IPS DF 19.7 (cell line): ENCODE measurements around the gene CD46.

ENCODE experiments used
- DNase-seq: peaks from one replicate; pipeline ENCODE4 v3.0.0-alpha.2; 2013; ENCODE audit warnings: low read depth, low spot score

The CD46 gene

DNA sequence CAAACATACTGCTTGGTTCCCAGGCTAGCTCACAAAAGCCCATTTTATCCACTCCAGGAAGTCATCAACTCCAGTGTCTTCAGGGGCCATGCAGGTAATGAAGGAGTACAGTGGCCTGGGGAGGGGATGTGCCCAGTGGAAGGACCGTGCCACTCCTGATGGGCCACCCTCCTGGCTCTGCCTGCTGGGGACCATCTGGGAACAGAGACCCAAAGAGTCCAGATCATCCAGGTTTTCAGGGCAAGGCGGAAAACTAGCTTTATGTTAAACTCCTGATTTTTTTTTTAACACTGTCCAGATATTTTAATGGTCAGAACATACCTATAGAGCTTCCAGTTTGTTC lies 75.6 kb downstream of the CD46 start:
- no peak for DNase-seq

DNA sequence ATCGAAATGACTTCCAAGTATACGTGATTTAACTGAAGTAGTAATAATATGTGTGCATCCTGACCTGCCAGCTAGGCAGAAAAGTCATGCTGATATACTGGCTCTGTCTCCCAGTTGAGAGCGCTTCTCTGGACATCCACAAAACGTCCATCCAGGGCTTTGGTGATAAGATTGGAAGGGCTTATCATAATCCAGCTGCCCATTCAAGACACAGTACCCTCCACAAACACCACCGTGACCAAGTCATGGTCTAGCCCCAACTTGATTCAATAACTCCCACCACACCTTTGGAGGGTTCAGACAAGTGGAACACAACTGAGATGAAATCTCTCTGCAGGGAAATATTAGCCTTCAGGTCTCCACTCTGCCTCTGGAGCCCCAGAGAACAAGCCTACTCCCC lies 76.2 kb downstream of the CD46 start:
- DNase-seq: no peak

DNA sequence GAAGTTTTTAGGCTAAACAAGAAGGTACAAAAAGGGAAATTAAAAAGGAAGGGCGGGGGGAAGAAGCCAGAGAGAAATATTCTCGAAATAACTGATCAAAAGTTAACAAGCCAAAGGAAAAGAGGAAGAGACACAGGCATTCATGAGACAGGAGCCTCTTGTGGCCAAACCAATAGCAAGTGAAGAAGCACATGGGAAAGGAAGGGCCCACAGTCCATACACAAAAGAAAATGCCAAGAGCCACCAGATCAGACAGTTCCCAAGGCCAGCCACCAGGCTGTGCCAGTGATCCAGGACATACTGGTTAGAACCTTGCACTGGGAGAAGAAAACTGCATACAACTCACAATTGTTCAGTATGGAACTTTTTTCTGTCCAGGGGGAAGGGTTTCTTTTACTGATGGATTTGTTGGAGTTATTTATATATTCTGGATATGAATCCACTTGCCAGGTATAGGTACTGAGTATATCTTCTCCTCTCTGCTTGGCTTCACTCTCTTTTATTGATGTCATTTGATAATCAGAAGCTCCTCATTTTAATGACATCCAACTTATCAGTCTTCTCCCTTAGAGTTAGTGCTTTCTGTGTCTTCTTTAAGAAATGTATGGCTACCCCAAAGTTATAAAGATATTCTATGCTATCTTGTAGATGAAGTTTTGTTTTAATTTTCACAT lies 76.8 kb downstream of the CD46 start:
- DNase-seq: no peak

DNA sequence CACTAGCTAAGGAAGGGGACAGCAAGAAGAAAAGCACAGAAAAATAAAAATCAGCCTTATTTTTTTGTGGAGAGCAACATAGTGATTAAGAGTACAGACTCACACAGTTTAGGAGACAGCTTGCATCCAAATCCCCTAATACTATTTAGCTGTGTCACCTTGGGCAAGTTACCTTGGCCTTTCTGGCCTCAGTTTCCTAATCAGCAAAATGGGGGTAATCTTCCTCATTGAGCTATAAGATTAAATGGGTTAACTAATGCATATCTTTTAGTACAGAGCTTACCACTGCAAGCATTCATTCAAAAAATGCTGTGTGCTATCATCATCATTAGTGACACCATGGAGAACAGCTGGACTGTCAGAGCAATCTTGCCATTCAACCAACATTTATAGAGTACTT lies 77.7 kb downstream of the CD46 start:
- DNase-seq: no peak

DNA sequence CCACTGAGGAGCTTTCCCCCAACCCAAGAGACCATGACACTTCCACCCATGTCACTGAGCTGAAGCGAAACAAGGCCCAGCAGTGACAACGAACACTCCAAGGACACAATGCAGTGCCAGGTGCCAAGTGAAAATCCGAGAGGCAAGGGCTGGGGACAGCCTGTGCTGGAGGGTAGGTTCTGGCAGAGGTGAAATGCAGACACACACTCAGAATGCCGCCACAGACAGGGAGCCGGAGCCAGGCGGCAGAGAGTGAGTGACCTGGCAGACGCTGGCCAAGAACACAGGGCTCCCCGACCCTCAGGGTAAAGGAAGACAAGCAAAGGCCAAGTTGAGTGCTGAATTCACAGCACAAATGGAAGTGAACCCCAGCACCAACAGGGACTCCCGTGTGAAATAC lies 78.9 kb downstream of the CD46 start:
- no peak for DNase-seq

DNA sequence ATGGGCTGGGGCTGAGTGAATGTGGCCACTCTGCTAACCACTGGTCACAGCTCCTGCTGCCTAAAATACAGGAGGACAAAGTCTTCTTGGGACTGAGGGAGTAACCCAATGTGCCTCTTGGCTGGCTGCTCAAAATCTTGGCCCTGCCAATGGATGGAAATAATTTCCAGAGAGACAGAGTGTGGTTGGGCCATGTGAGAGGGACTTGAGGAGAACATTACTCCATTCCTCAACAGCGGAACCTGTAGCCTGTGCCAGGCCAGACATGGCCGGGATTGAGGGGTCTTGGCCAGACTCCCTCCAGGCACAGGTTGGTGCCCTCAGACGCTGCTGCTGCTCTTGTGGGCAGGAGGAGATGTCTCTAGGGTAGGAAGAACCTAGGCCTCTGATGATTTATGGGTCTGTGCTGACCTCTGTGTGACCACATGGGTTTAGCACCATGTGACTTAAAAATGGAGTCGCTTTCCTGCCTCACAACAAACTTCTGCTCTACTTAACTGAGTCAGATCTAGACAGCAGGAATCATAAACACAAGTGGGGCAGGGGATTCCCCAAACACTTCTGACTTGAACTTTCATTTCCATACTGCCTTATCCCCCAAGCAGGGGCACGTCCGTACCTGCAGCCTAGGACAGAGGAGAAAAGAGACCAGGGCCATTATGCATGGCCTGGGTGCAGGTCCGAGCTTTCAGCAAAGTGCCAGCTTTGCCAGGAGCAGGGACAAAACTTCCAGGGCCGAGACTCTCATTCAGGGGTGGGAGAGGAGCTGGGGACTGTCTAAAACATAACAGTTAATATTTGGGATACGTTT lies 79.9 kb downstream of the CD46 start:
- no peak for DNase-seq

DNA sequence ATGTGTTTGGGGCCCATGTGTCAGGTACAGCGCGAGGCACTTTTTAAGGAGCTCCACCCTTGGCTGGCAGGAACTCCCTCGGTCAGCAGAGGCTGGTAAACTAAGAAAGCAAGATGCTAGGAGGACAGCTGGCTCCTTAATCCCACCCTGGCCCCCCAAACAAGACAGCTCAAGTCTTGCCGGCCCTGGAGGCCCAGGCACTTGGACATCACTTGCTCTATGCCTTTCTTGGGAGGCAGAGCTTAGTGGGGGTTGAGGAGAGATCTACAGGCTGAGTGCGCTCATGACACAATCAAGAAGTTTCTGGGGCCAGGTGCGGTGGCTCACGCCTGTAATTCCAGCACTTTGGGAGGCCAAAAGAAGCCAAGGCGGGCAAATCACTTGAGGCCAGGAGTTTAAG lies 80.9 kb downstream of the CD46 start:
- DNase-seq: no peak

DNA sequence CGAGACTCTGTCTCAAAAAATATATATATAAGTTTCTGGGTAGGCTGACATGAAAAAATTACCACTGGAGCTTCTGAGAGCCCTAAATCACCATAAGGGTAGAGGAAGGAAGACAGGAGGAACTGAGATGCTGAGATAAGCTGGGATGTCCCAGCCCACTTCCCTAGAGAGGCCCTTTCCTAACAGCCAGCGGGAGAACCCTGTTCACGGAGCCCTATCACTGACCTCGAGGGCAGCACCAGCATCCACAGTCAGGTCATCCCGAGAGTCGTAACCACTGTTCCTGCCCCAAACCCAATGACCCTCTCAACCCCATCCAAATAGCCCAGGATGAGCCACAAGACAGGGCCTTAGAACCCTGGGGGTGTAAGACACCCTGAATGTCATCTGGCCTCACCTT lies 81.5 kb downstream of the CD46 start:
- no peak for DNase-seq

DNA sequence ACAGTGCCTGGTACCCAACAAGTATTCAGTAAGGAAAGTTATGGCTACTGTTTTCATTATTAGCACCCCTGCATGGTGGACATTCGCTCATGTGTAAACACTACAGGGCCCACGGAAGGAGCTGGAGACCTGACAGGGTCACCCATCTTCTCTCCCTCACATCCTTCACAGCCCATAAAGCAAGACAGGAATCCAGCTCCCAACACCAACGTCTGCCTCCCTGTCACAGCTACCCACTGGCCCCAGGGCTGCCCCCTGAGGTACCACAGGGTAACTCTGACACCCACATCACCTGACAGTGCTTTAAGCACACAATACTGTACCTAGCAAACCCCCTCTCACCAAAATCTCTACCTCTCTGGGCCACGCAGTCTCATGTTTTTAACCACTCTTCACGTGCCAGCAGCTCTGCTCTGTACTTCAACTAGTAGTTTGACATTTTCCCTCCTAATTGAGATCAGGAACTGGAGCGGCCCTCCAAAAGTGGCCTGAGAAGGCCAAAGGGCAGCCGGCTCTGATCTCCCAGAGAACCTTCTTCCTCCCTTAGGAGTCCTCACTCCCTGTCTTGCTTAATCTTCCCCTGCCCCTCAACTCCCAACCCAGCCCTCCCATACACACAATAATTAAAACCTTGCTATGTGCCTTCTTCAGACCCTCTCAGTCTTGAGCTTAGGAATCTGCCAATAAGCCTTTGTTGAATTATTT lies 82.3 kb downstream of the CD46 start:
- DNase-seq: no peak

DNA sequence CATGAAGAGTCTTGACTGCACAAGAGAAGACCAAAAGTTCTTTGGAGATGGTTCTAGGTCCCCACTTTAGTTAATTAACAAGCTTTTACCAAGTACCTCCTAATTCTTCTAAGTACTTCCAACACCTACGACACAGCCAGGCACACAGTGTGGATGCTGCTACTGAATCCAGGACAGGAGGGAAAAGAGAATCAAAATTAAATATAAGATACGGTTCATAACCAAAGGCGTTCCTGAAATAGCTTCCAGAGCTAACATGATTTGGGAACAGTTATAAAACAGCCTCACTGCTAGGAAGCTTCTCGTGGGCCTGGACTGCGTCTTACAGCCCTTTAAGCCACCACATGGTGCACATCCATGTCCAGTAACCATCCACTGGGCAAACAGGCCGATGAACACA lies 84.1 kb downstream of the CD46 start:
- no peak for DNase-seq

DNA sequence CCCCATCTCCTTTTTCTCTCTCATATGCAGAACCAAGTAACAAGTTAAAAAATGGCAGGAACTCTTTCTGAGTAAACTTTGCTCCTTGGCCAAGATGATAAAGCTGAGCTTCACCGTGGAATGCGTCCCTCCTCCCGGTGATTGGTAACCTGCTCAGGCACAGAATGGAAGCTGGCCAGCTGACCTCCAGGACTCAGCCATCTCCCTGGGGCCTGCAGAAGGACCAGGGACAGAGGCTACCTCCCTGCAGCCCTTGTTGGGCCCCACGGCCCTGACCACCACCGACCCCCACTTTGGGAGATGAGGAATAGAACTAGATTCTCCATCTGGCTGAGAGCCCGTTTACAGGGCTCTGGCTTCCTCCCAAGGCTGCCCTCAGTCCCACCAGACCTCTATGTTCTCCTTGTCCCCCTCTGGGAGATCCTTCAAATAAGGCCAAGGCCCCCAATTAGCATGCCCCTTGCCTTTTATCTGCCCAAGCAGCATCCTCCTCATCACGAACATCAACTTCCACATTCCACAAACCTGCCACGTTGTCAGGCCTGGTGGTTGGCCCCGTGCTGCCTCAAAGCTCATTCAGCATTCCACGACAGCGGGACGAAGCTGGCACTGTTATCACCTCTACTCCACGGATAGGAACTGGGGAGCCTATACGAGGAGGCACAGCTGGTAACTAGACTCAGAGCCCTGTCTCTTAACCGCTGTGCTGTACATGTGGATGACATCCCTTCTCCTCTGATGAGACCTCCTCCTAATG lies 84.9 kb downstream of the CD46 start:
- no peak for DNase-seq

DNA sequence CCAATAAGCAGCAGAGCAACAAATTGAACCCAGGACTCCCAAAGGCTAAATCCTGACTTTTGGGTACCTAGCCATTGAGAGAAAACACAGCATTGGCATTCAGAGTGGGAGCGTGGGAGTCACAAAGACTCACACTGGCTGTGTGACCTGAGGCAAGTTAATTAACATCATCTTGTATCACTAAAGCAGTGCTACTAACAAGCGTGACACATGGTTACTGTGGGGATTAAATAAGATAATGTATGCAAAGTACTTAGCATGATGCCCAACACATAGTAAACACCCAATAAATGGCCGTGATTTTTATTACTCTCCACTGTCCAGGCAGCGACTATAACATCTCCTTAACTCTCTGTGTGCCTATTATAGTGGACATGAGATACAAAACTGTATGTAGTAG lies 85.8 kb downstream of the CD46 start:
- no peak for DNase-seq

DNA sequence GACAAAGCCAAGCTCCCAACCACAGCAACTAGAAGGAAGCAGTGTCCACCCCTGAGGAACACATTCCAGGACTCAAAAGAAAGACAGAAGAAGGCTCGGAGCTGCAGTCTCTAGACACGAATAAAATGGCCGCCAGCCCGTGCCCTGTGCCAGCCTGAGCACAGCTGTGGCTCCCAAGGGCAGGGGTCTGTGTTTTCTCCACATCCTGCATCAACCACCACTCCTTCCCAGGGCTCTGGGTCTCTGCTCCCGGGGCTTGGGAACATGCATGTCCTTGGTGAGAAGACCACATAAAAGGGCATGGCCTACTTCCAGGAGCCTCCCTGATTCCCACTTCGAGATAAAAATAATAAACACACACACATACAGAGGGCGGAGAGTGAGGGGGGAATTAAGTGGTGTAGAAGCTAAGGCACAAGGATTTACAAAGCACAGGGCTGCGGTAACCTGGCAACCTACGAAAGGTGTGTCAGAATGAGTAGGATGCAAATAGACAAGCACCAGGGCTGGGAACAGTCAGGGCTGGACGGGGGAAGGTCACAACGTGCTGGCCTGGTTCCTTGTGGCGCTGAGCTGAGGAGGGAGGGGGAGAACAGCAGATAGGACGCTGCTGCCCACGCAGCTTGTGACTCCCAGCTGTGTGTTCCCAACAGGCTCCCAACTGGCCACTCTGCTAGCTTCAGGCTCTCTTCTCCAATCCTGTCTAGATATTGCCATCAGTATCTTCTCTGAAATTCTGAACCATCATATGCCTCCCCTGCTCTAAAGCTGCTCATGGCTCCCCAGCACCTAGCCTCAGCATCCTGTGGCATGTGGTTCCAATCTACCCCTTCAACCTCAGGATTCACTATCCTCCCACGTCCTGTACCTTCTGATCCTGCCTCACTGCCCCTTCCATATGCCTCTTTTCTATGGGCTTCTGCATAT lies 86.6 kb downstream of the CD46 start:
- no peak for DNase-seq

DNA sequence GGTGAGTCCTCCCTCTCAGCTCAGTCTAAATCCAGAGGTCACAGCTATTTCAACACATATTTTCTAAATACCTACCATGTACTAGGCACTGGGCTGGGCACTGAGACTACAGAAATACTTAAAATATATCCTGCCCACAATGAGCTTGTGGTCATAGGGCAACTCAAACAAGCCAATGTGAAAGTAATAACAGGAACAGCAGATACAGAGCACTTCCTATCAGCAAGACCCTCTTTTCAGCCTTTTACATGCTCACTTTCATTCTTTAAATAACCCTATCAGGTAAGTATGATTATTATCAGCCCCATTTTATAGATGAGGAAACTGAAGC lies 87.2 kb downstream of the CD46 start:
- no peak for DNase-seq

DNA sequence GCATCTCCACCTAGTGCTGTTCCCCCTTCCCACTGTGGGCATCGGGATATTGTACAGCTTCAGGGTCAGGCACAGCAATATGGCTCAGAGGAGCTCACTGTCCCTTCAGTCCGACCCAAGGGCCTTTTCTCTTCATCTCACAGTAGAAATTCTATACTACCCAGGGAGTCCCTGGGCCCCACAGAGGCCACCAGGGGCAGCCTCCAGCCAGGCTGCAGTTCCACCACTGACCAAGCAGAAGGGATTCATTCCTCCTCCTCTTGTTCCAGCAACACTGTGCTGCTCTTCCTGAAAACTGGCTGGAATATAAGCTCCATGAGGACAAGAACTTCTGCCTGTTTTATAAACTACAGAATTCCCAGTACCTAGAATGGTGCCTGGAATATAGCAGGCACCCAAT lies 88.5 kb downstream of the CD46 start:
- no peak for DNase-seq

DNA sequence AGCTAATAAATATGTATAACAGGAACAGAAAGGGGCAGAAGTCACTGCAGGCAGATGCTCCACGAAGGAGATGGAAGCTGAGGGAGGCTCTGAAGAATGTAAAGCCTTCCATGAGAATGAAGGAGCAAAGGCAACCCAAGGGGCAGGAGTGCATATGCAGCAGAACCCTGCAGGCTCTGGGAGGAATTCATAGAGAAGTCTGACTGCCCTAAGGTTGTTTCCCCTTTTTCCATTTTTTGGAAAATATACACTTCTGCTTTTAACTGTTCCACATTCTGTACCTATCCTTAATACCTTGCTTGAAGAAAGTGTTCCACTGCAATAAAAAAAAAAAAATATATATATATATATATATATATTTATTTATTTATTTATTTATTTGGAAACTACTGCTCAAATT lies 89.4 kb downstream of the CD46 start:
- DNase-seq: no peak

DNA sequence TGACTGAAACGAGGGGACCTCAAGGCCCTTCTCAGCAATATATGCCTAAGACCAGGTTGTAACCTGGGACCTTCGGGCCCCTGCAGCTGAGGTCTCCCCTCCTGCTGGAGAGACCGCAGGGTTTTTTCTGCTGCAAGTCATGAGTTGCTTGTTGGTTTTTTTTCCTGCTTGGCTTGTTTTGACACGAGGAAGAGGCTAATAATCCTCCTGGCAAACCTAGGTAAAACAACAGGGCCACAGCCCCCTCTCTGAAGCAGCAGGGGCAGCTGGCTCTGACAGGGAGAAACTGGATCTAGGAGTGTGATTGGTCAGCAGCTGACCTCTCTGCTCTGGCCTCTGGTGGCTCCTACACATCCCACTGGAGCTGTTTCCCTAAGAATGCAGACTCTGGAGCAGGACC lies 90.0 kb downstream of the CD46 start:
- no peak for DNase-seq

DNA sequence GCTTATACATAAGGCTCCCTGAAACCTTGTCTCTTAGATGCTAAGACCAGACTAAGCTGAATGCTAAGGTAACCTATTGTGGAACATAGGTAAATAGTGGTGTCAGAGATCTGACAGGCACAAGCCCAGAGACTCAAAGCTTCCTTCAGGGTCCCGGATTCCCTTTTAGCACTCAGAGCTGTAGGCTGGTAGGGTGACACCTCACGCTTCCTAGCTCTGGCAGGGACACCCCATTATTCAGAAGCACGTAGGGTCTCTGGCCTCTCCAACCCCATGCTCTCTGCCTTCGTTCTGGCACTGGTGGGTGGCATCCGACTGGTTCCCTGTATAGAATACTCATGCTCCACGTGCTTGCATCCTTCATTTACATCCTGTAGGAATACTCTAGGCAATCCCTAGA lies 90.7 kb downstream of the CD46 start:
- no peak for DNase-seq

DNA sequence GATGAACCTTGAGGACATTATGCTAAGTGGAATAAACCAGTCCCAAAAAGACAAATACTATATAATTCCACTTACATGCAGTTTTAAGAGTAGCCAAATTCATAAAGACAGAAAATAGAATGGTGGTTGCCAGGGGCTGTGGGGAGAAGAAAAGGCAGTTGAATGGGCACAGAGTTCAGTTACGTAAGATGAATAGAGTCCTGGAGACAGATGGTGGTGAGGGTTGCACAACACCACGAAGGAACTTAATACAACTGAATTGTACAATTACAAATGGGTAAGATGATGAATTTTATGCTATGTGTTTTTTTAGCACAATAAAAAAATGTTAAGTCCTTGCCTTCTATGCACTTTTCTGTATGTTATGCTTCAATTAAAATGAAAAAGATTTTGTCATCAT lies 92.5 kb downstream of the CD46 start:
- no peak for DNase-seq
